Spleen (tissue), 11 donors: ENCODE results near the gene C6orf132. TPM values are rescaled to one million over a fixed set of nuclear protein-coding genes. Genes with fewer than 3 reads are reported as not detected.

Experiments
- DNase-seq: peaks from one replicate; pipeline ENCODE4 v3.0.0-alpha.2; 2020
- H3K27ac ChIP-seq, 8 donors: fragments of 200-600 bp; sonication (generic) in 7 of 8; 1 replicate in 4 of 8; 2 replicates in 4 of 8; pipeline versions ENCODE4 v1.5.0 to v1.8.0; 2016 to 2021; ENCODE audit warnings: inconsistent platforms in 4 of 8, mild to moderate bottlenecking in 4 of 8, moderate library complexity in 1 of 8
- H3K27me3 ChIP-seq, 7 donors: fragments of 200-600 bp; sonication (generic) in 6 of 7; replicated peaks in 1 of 7; 1 replicate in 4 of 7; 2 replicates in 3 of 7; pipeline versions ENCODE4 v1.5.0 to v1.8.0; 2016 to 2021; ENCODE audit warnings: inconsistent platforms in 3 of 7, mild to moderate bottlenecking in 1 of 7
- H3K36me3 ChIP-seq, 6 donors: fragments of 200-600 bp; sonication (generic) in 5 of 6; 1 replicate in 4 of 6; 2 replicates in 2 of 6; pipeline versions ENCODE4 v1.5.0 to v1.8.0; 2016 to 2021; ENCODE audit warnings: inconsistent platforms in 2 of 6
- H3K4me1 ChIP-seq, 6 donors: fragments of 200-600 bp; sonication (generic) in 5 of 6; 1 replicate in 3 of 6; 2 replicates in 3 of 6; pipeline versions ENCODE4 v1.5.0 to v1.8.0; 2016 to 2021; ENCODE audit warnings: inconsistent platforms in 3 of 6
- H3K4me3 ChIP-seq, 8 donors: fragments of 200-600 bp; sonication (generic) in 7 of 8; 1 replicate in 4 of 8; 2 replicates in 4 of 8; pipeline versions ENCODE4 v1.5.0 to v1.8.0; 2016 to 2021; ENCODE audit warnings: inconsistent platforms in 4 of 8, mild to moderate bottlenecking in 4 of 8, moderate library complexity in 2 of 8
- H3K9me3 ChIP-seq, 8 donors: fragments of 200-600 bp; sonication (generic) in 7 of 8; 1 replicate in 4 of 8; 2 replicates in 4 of 8; pipeline versions ENCODE4 v1.5.0 to v1.8.0; 2016 to 2021; ENCODE audit warnings: inconsistent platforms in 4 of 8
- CTCF ChIP-seq, 11 experiments: fragments of 200-600 bp in 7 of 11; fragments of 450-650 bp in 4 of 11; sonication (generic) in 4 of 11; IDR thresholded peaks in 8 of 11; conservative IDR thresholded peaks in 3 of 11; 1 replicate in 7 of 11; 2 replicates in 4 of 11; pipeline versions ENCODE4 v1.4.0 to v1.8.0; 2016 to 2021; ENCODE audit warnings: antibody characterized with exemption in 11 of 11, inconsistent platforms in 4 of 11, mild to moderate bottlenecking in 1 of 11
- POLR2A ChIP-seq, 3 donors: fragments of 450-650 bp; IDR thresholded peaks; one replicate each; pipeline ENCODE4 v1.5.1; 2017; ENCODE audit warnings: antibody characterized with exemption in 3 of 3, mild to moderate bottlenecking in 1 of 3
- POLR2AphosphoS5 ChIP-seq, 3 donors: sonication (generic); formaldehyde crosslinking; IDR thresholded peaks; one replicate each; pipeline ENCODE4 v1.5.1; 2017; ENCODE audit warnings: antibody characterized with exemption in 3 of 3
- WGBS, 5 donors: extraction: QIAGEN DNeasy Blood & Tissue Kit in 3 of 5; methylation state at CpG; one replicate each; pipeline versions ENCODE4 v1.1.5 to v1.1.7; 2013 to 2018; 5-methylcytosine and 5-hydroxymethylcytosine counted together
- intact Hi-C: fragments of 100-400 bp; cut with DNase I; formaldehyde crosslinking; loops from one replicate; pipeline ENCODE4 v1.15.0; 2023; ENCODE audit warnings: low total_unique reads
- polyA plus RNA-seq, 3 donors: library from polyadenylated mRNA; stranded (reverse); fragments of 200-250 nt; gene quantifications; one replicate each; pipeline ENCODE4 v1.2.1, GENCODE V29; 2013
- total RNA-seq, 7 donors: library from RNA; depleted of rRNA in 3 of 7; stranded (reverse); fragments of >200 nt in 3 of 7; fragmentation: NEBNext Ultra II Directional in 4 of 7; extraction: Animal tissue kit (Norgen Biotek cat#: 25700) in 4 of 7; gene quantifications; one replicate each; pipeline versions ENCODE4 v1.1.0 to v1.2.1, GENCODE V29; 2016 to 2021
- donor health status: healthy with polysubstance abuse.
- donor health status: DM: no; HTN: no; CAD: no; lungs with moderate emphysema.
- donor health status: DM: no; HTN: no; CAD: no.
- donor health status: Bipolar disorder and iron deficiency.
- donor health status: healthy.
- donor health status: DM: no; HTN: no; CAD: no.
- donor health status: DM: yes; HTN: yes; CAD: no.

C6orf132 gene
- total and polyA plus RNA-seq, 10 donors = 0.05 to 0.27 (median 0.13) TPM; not detected in 3

GRCh38 chr6:42099340-42100028 lies 42.9 kb downstream of the C6orf132 start:
- WGBS, 5 donors = 51 to 84% (median 72%) methylated on average over 12 to 13 of the region's 13 CpGs
- intact Hi-C loops = no loop called here
- Histone ChIP-seq H3K27me3 (peaks cover 0 to 9% (median 3%) of the 10 kb centered on the region in 7 donors), H3K27ac (peak overlapping the region in 2 of 8 donors; percentile 42 to 67), H3K4me1 (peaks cover 5 to 29% (median 12%) of the 10 kb centered on the region in 6 donors), H3K36me3 (no peaks in the 10 kb centered on the region), H3K9me3 (no peaks in the 10 kb centered on the region), H3K4me3 (no peak overlapping the region)
- DNase-seq = no peak
- no peak for TF ChIP-seq POLR2AphosphoS5 (IDR thresholded peaks at IDR 0.05)

- 72 to 89% (median 83%) methylated on average over 10 of the region's 10 CpGs for WGBS, 5 donors
- Histone ChIP-seq H3K4me1 (peaks cover 0 to 18% (median 6%) of the 10 kb centered on the region in 6 donors), H3K9me3 (no peaks in the 10 kb centered on the region), H3K4me3 (no peak overlapping the region), H3K27me3 (no peaks in the 10 kb centered on the region), H3K36me3 (peaks cover 0 to 3% (median 0%) of the 10 kb centered on the region in 6 donors), H3K27ac (no peak overlapping the region)
- intact Hi-C loops = no loop called here
- no peak for DNase-seq
- TF ChIP-seq POLR2A (IDR thresholded peaks at IDR 0.05) = no peak
- no peak for TF ChIP-seq CTCF (IDR thresholded peaks at IDR 0.05 in 8 of 11, conservative IDR thresholded peaks at IDR 0.05 in 3 of 11)
- TF ChIP-seq POLR2AphosphoS5 (IDR thresholded peaks at IDR 0.05) = no peak
Measured at GRCh38 chr6:42095776-42096541, 46.5 kb downstream of the C6orf132 start.

DNA sequence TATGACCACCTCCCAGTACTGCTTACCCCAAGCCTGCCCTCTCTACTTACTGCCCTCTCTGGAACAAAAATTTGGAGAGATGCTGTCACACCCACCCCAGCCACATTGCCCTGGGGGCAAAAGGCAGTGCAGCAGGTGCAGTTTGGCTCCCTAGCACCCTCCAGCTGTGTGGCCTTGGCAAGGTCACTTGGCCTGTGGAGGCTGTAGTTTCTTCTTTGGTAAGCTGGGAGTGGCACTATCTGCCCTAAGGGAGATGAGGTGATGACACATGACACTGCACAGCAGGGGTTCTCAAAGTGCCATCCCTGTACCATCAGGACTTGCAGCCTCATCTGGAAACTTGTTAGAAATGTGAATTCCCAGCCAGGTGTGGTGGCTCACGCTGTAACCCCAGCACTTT lies 47.3 kb downstream of the C6orf132 start:
- Histone ChIP-seq H3K4me3 (no peak overlapping the region), H3K27me3 (no peaks in the 10 kb centered on the region), H3K4me1 (peaks cover 0 to 10% (median 4%) of the 10 kb centered on the region in 6 donors), H3K9me3 (no peaks in the 10 kb centered on the region), H3K27ac (no peak overlapping the region), H3K36me3 (peaks cover 0 to 3% (median 0%) of the 10 kb centered on the region in 6 donors)
- DNase-seq = no peak
- TF ChIP-seq CTCF (IDR thresholded peaks at IDR 0.05 in 8 of 11, conservative IDR thresholded peaks at IDR 0.05 in 3 of 11) = no peak
- no peak for TF ChIP-seq POLR2A (IDR thresholded peaks at IDR 0.05)
- no peak for TF ChIP-seq POLR2AphosphoS5 (IDR thresholded peaks at IDR 0.05)
- 78 to 96% (median 91%) methylated on average over 1 of the region's 1 CpG for WGBS, 5 donors
- intact Hi-C loops = no loop called here

DNA sequence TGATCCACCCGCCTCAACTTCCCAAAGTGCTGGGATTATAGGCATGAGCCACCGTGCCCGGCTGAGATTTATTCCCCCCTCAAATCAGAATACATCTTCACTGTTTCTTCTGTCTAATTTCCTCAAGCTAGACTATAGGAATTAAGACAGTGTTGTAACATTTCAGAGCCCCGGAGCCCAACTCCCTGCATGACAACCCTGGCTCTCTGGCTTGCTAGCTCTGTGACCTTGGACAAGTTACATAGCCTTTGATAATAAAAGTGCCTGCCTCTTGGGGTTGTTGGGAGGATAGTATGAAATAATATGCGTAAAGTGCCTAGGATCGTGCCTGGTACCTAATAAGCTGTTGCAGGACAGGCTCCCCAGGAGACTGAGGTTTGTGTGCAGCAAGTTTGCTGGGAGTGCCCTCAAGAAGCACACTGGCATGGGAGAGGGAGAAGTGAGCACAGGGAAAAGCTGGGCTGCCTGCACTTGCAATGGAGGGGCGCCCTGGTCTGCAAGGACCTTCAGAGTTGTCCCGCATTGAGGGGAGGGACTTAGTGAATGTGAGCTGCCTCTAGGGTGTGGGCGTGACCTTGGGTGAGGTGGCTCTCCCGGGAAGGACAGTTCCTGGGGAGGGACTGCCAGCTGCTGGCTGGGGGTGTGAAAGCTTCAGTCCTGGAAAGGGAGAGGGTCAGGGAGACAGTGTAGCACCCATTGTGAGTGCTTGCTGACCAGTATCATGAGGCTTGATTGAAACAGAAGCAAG lies 48.7 kb downstream of the C6orf132 start:
- no peak for DNase-seq
- Histone ChIP-seq H3K36me3 (peaks cover 0 to 3% (median 0%) of the 10 kb centered on the region in 6 donors), H3K27ac (no peak overlapping the region), H3K9me3 (no peaks in the 10 kb centered on the region), H3K27me3 (no peaks in the 10 kb centered on the region), H3K4me1 (no peaks in the 10 kb centered on the region), H3K4me3 (no peak overlapping the region)
- intact Hi-C loops = no loop called here
- no peak for TF ChIP-seq POLR2A (IDR thresholded peaks at IDR 0.05)
- TF ChIP-seq POLR2AphosphoS5 (IDR thresholded peaks at IDR 0.05) = no peak
- no peak for TF ChIP-seq CTCF (IDR thresholded peaks at IDR 0.05 in 8 of 11, conservative IDR thresholded peaks at IDR 0.05 in 3 of 11)
- WGBS, 5 donors = 66 to 90% (median 82%) methylated on average over 10 of the region's 10 CpGs
